H54 (cell line): ENCODE data around the gene EPHA2.

Source experiments
- DNase-seq: peaks from one replicate; pipeline ENCODE4 v3.0.0; 2011; ENCODE audit warnings: low spot score, mixed read lengths; ENCODE audit not compliant: insufficient read length
- FAIRE-seq: peaks from 3 replicates; lab custom pipeline; 2011; peaks lifted over from hg19 to GRCh38; lab: Jason Lieb, UNC
- POLR2A ChIP-seq: IDR thresholded peaks from 2 replicates; pipeline ENCODE4 v1.6.1; 2011; ENCODE audit warnings: low read depth, mild to moderate bottlenecking, low read length

EPHA2 gene

DNA sequence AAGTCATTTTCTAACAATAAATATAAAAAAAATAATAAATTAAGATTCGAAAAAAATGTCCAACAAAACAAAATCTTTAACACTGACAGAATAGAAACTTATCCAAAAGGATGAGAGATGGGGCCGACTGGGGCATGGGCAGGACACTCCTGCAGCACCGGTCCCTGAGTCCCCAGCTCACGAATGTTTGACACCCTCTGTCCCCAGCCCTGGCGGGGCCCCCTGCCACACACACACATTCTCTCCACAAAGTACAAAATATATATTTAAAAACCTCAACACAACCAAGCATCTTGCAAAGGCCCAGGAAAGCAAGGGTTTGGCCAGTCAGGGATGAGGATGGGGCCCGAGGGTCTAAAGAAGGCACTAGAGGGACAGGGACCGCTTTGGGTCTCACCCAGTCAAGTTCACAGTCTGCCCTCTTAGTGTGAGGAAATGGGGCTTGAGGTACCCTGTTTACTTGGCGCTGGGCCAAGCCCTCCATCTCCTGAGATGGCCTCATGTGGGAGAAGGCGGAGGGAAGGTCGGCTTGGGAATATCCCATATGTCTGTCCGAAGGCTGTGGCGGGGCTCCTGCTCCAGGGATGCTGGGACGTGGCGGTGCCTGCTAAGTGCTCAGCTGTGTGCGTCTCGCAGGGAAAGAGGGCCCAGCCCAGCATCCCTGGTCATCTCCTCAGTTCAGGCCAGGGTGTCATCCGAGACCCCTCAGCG is 31.3 kb downstream of the EPHA2 start:
- no peak for DNase-seq
- no peak for TF ChIP-seq POLR2A
- no peak for FAIRE-seq

DNA sequence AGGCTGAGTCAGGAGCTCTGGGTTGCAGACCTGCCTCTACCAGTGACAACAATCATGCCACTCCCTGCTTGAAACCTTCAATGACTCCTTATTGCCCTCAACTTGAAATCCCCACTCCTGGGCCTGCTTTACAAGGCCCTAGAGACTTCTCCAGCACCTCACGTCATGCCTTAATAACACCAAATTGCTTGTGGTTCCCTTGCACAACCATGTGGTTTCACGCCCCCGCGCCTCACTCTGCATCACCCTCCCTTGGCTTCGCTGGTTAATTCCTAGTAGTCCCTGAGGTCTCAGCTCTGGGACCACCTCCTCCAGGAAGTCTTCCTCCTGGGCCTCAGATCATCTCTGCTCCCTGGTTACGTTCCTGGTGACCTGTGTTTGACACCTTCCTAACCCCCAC is 33.0 kb downstream of the EPHA2 start:
- no peak for TF ChIP-seq POLR2A
- FAIRE-seq (no peak), DNase-seq (no peak)

DNA sequence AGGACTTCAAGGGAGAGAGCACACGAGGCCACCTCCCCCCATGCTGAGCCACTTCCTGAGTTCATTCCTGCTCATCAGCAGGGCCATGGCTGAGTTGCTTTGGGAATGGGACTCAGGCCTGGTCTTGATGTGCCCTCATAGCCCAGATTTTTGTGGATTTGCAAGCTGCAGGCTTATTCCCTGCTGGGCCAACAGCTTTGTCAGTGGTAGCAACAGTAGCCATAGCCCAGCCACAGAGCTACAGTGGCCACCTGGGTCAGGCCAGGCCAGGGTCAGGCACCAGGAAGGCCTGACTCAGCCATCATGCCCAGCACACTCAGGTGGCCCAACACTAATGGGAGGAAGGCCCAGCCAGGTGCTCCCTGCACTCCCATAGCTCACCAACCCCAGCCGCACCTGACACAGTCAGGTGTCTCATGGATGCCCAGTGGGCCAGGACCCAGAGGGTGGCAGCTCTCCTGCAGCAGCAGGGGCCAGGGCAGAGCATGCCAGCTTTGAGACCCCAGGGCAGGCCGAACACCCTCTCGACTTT is 33.5 kb downstream of the EPHA2 start:
- no peak for FAIRE-seq
- no peak for TF ChIP-seq POLR2A
- no peak for DNase-seq

DNA sequence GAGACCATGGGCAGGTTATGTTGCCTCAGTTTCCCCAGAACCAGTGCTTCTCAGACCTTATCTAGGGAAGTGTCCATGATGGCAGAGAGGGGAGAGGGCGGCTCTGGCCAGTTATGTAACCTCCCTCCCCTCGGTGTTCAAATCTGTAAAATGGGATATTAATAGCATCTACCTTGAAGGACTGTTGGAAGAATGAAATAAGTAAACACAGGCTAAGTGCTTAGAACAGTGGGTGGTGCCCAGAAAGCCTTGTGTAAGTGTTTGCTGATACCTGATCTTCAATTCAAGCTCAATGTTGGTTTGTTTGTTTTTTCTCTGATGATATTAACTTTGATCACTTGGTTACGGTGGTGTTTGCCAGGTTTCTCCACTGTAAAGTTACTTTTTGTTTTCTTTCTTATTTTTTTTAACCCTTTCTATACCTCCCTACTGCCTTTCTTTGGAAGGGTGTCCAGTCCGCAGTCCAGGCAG is 34.9 kb downstream of the EPHA2 start:
- FAIRE-seq, result no peak
- no peak for TF ChIP-seq POLR2A
- no peak for DNase-seq

DNA sequence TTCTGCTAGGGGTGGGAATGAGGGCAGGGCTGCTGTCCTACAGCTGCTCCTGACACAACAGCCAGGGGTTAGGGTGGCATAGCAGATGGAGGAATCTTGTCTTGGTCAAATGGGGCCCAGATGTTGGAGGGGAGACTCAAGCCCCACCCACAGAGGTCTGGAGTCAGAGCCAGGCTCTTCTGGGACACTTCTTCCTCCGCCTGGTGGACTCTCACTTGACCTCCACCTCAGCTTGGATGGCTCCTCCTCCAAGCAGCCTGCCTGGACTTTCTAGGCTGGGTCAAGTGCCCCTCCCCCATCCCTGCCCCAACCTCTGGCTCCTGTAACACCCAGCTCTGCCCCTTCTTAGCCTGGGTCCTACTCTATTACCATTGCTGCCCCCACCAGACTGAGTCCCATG is 35.5 kb downstream of the EPHA2 start:
- TF ChIP-seq POLR2A, result no peak
- no peak for DNase-seq
- no peak for FAIRE-seq

DNA sequence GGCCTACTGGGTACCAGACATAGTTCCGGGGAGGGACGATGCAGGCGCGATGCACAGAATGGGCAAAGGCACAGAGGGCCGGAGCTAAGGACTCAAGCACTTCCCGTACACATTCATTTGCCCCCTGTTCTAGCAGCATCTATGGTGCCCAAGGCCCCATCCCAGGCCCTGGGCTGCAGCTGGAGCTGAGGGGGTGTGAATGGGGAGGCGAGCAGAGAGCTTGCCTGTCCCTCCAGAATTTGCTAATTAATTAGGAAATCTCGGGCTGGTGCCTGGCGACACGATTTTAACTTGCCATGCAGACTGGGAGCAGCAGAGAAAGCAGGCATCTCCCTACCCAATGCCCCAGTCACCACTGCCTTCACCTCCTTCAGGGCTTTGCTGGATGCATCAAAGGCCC is 35.9 kb downstream of the EPHA2 start:
- no peak for FAIRE-seq
- no peak for TF ChIP-seq POLR2A
- DNase-seq, result no peak

DNA sequence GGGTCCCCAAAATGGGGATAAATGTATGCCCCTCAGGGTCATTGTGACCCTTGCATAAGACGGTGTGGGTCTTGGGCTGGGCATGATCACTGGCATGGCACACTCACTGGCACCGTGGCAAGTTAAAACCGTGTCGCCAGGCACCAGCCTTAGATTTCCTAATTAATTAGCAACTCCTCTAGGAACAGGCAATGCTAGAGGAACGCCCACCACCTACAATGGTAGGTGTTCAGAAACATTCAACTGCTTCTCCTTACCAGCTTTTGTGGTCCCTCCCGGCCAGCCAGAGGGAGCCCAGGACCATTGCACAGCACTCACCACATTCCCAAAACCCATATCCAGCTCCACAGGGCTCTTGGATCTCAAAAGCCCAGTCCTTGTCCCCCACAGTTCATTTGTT is 36.4 kb downstream of the EPHA2 start:
- no peak for FAIRE-seq
- TF ChIP-seq POLR2A, result no peak
- DNase-seq, result no peak

DNA sequence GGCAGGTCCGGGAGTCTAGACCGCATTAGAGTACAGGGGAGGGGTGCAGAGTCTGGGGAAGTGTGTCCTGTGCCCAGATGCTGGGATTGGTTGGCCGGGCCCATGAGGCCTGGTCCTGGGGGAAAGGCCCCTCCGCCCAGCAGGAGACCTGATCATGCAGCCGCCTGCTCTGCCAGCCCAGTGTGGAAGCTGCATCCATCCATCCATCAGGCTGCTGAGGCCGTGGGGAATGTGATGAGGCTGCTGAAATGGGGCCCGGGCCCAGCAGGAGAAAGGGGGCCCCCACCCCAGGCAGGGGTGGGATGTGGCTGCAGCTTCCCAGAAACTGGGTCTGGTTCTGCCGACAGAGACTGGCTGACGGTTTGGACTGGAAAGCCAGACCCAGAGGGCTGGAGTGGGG is 37.2 kb downstream of the EPHA2 start:
- FAIRE-seq (no peak), DNase-seq (no peak)
- no peak for TF ChIP-seq POLR2A

DNA sequence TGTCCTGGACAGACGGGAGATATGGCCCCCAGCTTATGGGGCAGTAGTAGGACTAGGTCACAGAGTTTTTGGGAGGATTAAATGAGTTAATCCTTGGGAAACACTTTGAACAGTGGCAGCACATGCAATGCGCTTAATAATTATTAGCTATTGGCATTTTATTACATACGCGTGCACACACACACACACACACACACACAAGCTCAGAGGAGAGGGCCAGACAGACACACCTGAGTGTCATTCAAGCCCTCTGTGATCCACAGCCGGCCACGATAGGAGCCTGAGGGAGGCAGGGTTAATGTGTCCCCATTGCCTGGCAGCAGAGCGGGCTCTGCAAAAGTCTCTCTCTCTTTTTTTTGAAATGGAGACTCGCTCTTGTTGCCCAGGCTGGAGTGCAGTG is 37.9 kb downstream of the EPHA2 start:
- no peak for TF ChIP-seq POLR2A
- DNase-seq (no peak), FAIRE-seq (no peak)

DNA sequence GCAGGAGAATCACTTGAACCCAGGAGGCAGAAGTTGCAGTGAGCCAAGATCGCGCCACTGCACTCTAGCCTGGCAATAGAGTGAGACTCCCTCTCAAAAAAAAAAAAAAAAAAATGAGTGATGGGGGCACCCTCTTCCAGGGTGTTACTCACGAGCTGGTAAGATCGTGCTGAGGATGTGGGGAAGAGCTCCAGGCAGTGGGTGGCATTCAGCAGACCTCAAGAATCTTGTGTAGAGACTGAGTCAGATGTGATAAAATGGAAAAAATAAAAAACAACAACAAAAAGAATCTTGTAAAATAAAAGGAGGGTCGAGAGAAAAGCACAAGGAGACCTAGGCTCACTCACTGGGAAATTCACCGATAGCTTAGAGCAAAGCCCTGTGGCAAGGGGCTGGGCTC is 38.5 kb downstream of the EPHA2 start:
- no peak for DNase-seq
- no peak for FAIRE-seq
- no peak for TF ChIP-seq POLR2A

DNA sequence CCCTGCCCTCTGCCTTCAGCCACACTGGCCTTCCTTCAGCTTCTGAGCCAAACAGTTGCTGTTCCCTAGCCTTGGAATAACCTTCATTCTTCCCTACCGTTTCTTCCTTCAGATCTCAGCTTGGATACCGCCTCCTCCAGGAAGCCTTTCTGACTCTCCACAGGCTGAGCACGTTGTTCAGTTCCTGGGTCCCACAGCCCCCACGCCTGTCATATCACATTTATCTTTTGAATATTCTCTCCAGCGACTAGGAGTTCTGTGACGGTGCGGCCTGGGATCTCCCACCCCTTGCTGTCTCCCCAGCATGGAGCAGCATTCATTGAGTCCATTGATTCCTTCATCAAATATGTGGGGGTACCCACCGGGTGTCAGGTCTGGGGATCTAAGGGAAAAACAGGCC is 39.2 kb downstream of the EPHA2 start:
- no peak for DNase-seq

DNA sequence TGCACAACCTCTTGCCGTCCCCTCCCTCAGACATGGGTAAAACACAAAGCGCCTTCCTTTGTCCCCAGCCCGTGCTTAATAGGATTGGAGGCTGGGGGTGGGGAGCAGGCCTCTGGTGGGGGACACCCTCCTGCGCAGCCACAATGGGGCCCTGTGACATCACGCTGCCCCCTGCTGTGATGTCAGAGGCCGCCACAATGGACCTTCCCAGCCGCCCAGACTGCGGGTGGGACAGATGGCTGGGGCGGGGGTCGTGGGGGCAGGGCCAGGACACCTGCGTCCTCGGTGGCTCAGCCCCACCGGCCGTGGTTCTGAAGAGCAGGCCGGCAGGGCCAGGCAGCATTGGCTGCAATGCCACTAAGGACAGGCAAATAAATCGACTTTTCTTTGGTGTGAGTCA is 39.9 kb downstream of the EPHA2 start:
- DNase-seq (no peak), FAIRE-seq (no peak)
- TF ChIP-seq POLR2A, result no peak

More for the DNA sequence above, 39.2 kb downstream of the EPHA2 start:
- no peak for FAIRE-seq
- TF ChIP-seq POLR2A, result no peak

DNA sequence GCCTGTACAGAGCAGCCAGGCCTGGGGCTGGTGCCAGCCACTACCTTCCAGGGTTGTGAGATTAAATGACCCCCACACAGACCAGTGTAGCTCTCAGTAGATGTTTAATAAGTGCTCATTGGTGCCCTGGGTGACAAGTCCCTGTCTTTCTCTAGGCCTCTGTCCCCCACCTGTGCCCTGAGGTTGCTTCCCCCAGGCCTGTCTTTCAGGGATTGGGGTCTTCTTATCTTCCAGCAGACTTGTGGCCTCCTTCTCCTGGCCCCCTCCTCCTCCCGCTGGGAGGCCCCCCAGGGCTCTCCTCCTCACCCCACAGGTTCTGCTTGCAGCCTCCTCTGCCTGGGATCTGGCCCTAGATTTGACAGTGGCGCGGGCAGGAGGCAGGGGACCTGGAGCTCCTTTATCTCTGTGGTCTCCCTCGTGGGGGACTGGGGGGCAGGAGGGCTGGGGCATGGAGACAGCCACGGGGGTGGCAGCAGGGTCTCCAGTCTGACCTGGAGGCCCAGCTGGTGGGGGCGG is 40.3 kb downstream of the EPHA2 start:
- DNase-seq (no peak), FAIRE-seq (no peak)
- TF ChIP-seq POLR2A, result no peak

DNA sequence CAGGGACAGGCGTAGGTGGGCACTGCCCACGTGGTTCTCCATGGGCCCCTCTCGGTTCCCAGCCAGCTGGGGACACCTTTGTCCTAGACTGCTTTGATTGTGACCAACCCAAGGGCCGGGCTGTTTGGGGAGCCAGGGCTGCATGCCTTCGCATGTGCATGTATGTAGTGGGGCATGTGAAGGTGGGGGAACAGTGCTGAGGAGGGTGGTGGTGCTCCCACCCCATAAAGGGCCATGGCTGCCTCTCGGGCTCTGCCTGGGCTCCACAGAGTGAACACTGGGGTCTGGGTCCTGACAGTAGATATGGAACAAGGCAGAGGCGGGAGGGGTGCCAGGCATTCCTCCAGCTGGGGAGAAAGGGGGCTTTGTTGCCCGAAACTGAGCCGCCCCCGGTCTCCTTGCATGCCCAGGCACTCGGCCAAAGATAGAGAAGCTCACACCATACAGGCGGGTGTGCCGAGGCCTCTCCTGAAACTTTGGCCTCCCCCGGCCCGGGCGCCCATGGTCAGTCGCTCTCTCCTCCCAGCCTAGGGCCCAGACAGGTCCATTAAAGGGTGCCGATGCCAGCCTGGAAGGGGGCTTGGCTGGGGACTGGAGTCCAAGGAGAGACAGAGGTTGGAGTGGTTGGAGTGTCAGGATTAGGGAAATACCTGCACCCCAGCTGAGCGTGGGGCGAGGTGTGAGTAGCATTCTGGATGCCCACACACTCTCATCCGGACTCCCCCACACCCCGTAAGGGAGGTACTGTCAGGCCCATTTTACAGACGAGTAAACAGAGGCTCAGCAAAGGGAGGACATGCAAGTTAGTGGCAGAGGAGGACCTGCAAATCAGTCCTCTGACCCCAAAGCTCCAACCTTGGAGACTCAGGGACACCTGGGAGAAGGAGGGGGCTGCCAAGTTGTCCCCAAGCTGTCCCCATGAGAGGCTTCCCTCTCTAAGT is 41.1 kb downstream of the EPHA2 start:
- no peak for TF ChIP-seq POLR2A
- no peak for FAIRE-seq
- DNase-seq, result no peak
